Activated naive CD8-positive, alpha-beta T cell treated with anti-CD3 and anti-CD28 coated beads, Interleukin-2, amount 10 ng/mL, durations not matched to agents 7 days and 5 days (primary cell): Measurements from ENCODE around the gene ALDOC. TPM values are rescaled to one million over a fixed set of nuclear protein-coding genes. Genes with fewer than 3 reads are reported as not detected.

Experiments
- ATAC-seq: fragments of 150-1000 bp; cut with Tn5 transposase; one replicate; pipeline ENCODE4 v1.10.0; 2021; ENCODE audit warnings: low read depth, moderate library complexity
- POLR2A ChIA-PET: fragments of 350-600 bp; sonication (Branson Sonifier 250); formaldehyde crosslinking; loops from one replicate; lab custom pipeline; 2021; ENCODE audit warnings: antibody characterized with exemption; lab: Charles Lee
- DNase-seq: peaks from one replicate; pipeline ENCODE4 v3.0.0; 2021
- H3K27ac Mint-ChIP-seq: one replicate; pipeline ENCODE4 v1.8.0; 2022; ENCODE audit warnings: mild to moderate bottlenecking, mixed read lengths
- H3K27me3 Mint-ChIP-seq: one replicate; pipeline ENCODE4 v1.8.0; 2022; ENCODE audit warnings: mild to moderate bottlenecking, moderate library complexity, mixed read lengths
- H3K36me3 Mint-ChIP-seq: one replicate; pipeline ENCODE4 v1.8.0; 2021; ENCODE audit warnings: mild to moderate bottlenecking, mixed read lengths
- H3K4me1 Mint-ChIP-seq: one replicate; pipeline ENCODE4 v1.8.0; 2021; ENCODE audit warnings: mixed read lengths
- H3K4me3 Mint-ChIP-seq: one replicate; pipeline ENCODE4 v1.8.0; 2022; ENCODE audit warnings: mild to moderate bottlenecking, moderate library complexity, mixed read lengths
- H3K9me3 Mint-ChIP-seq: one replicate; pipeline ENCODE4 v1.8.0; 2021; ENCODE audit warnings: mixed read lengths
- total RNA-seq, 2 experiments: library from RNA; stranded (reverse); gene quantifications; one replicate each; pipeline ENCODE4 v1.2.3, GENCODE V29; 2021

ALDOC gene
- total RNA-seq, 2 experiments from 2014 or later = 142 to 154 TPM

DNA sequence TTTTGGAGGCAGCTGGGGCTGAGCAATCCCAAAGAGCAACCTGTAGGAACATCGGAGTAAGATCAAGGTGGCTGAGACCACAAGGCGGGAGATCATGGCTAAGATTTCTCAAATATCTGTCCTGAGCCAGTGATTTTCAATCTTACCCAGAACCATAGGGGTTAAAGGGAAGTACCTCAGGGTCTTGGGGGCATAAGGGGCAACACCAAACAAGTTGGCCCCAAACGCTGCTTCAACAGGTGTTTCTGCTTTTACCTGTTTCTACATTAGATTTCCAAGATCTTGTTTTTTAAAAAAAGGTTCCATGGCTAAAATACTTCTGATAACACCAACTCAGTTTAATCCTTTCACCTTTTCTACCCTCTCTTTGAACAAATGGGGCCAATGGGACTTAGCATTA is 21.7 kb downstream of the ALDOC start:
- DNase-seq (no peak), ATAC-seq (no peak)
- POLR2A ChIA-PET = interaction anchor here (0.6 to 1.2 kb wide), 2 partner anchors 14 to 90 kb away, joined by 3 to 4 read pairs; partner anchors contain the start of gene BLTP2
- Mint-ChIP-seq H3K4me1 (peaks cover 22% of the 10 kb centered on the region), H3K9me3 (no peaks in the 10 kb centered on the region), H3K36me3 (peaks cover 30% of the 10 kb centered on the region), H3K27me3 (no peaks in the 10 kb centered on the region), H3K27ac (no peak overlapping the region), H3K4me3 (no peak overlapping the region)

DNA sequence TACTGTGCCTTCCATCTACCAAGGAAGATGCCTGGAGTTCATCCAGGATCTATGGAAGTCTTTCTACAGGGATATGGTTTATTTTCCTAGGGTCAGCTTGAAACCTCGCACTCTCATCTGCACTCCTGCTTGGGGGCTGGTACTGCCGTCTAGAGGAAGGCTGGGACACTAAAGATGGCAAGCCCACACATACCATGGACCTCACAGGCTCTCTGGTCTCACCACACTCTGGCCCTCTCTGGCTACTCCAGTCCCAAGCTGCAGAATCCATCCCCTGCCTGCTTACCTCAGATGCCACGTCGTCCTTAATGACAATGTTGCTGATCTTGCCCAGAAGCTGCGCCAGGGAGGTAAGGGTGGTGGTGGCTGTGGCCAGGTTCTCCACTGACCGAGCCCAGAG is 22.1 kb downstream of the ALDOC start:
- POLR2A ChIA-PET = interaction anchor here (1.0 to 1.2 kb wide), 2 partner anchors 17 to 91 kb away, joined by 3 to 4 read pairs; partner anchors contain the start of genes BLTP2 and PIGS
- DNase-seq = no peak
- H3K4me3 Mint-ChIP-seq = no peak overlapping the region
- ATAC-seq = no peak
- H3K27ac Mint-ChIP-seq = no peak overlapping the region
- H3K4me1 Mint-ChIP-seq = peaks cover 27% of the 10 kb centered on the region
- H3K36me3 Mint-ChIP-seq = peaks cover 25% of the 10 kb centered on the region
- H3K9me3 Mint-ChIP-seq = no peaks in the 10 kb centered on the region
- no peaks in the 10 kb centered on the region for H3K27me3 Mint-ChIP-seq

GRCh38 chr17:28553000-28553505 is 23.6 kb downstream of the ALDOC start:
- Mint-ChIP-seq H3K4me1 (peaks cover 42% of the 10 kb centered on the region), H3K36me3 (peaks cover 19% of the 10 kb centered on the region), H3K4me3 (peak overlapping the region; percentile 81), H3K27me3 (no peaks in the 10 kb centered on the region), H3K27ac (no peak overlapping the region), H3K9me3 (no peaks in the 10 kb centered on the region)
- ATAC-seq (no peak), DNase-seq (no peak)
- POLR2A ChIA-PET = interaction anchor here (0.6 kb wide), 1 partner anchor 278 kb away, joined by 3 read pairs; no protein-coding TSS in a partner anchor

DNA sequence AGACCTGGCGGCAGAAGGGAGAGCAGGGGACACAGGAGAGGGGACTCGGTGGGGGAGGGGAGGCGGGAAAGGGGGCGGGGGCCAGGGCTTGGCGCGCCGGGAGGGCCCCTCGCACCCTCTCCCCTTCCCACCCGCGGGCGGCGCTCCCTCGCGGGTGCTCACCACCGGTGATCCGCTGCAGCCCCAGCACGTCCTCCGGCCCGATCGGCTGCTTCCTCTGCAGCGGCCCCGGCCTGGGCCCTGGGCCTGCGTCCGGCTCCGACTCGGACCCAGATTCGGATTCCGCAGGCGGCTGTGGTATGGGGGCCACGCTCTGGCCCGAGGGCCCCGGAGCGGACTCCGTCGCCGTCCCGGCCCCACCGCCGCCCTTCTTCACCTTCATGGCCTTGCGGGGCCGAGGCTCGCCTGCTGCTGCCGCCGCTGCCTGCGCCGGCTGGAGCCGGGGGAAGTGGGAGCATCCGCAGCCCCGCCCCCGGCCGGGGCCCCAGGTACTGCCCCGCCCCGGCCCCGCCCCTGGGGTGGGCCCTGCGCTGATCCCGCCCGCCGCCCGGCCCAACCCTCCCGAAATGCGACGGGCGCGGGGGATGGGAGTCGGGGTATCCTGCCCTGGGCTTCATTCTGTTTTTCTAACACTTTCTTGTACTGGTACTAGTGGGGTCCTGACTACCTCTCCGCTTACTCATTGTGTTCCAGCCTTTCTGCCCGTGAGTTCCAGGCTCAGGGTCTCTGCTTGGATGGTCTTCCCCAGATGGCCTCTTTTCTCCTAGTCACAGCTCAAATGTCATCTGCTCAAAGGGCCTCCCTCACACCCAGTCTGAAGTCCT is 24.3 kb downstream of the ALDOC start, which contains the start of gene UNC119:
UNC119 (minus strand) TSS at position 449 of the 824 bp plus-strand sequence; CDS start at position 382, 67 bp downstream.
- Mint-ChIP-seq H3K27me3 (no peaks in the 10 kb centered on the region), H3K9me3 (no peaks in the 10 kb centered on the region), H3K36me3 (peaks cover 19% of the 10 kb centered on the region), H3K4me3 (peak within 1 kb of the TSS; percentile 96), H3K4me1 (peaks cover 46% of the 10 kb centered on the region), H3K27ac (peak within 1 kb of the TSS; percentile 92)
- DNase-seq (peak; percentile 91), ATAC-seq (peak; percentile 60)
- POLR2A ChIA-PET = interaction anchor here (3.1 to 3.8 kb wide), 2 partner anchors 19 to 24 kb away, joined by 14 to 33 read pairs; partner anchors contain the start of genes ALDOC and PIGS

GRCh38 chr17:28551421-28552175 is 25.1 kb downstream of the ALDOC start:
- Mint-ChIP-seq H3K4me1 (peaks cover 46% of the 10 kb centered on the region), H3K9me3 (no peaks in the 10 kb centered on the region), H3K4me3 (peak overlapping the region; percentile 96), H3K36me3 (peaks cover 16% of the 10 kb centered on the region), H3K27me3 (no peaks in the 10 kb centered on the region), H3K27ac (peak overlapping the region; percentile 92)
- DNase-seq (no peak), ATAC-seq (no peak)
- POLR2A ChIA-PET = interaction anchor here (3.1 to 3.8 kb wide), 2 partner anchors 20 to 25 kb away, joined by 14 to 33 read pairs; partner anchors contain the start of genes ALDOC and PIGS

DNA sequence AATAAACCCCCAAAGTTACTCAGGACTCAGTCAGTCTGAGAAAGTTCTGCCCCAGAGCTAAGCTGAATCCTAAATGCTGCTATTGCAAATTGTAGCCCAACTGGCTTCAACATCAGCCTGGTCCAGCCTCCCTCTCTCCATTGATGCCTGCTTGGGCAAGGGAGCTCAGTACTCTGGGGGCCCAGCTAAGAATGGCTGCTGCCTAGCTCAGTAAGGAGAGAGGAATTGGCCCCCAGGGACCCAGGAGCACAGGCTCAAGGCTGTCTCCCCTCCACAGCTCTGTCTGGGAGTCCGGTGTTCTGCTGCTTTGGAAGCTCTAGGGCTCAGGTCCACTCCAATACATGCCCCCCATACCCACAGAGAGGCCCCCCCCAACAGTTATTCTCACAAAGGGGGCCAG is 25.8 kb downstream of the ALDOC start:
- POLR2A ChIA-PET = interaction anchor here (3.1 to 3.8 kb wide), 2 partner anchors 20 to 26 kb away, joined by 14 to 33 read pairs; partner anchors contain the start of genes ALDOC and PIGS
- H3K27me3 Mint-ChIP-seq = no peaks in the 10 kb centered on the region
- peak overlapping the region; percentile 96 for H3K4me3 Mint-ChIP-seq
- peaks cover 46% of the 10 kb centered on the region for H3K4me1 Mint-ChIP-seq
- DNase-seq = no peak
- ATAC-seq = no peak
- H3K27ac Mint-ChIP-seq = peak overlapping the region; percentile 92
- peaks cover 13% of the 10 kb centered on the region for H3K36me3 Mint-ChIP-seq
- H3K9me3 Mint-ChIP-seq = no peaks in the 10 kb centered on the region

GRCh38 chr17:28549236-28550132 is 27.2 kb downstream of the ALDOC start:
- POLR2A ChIA-PET = interaction anchor here (1.0 to 3.8 kb wide), 6 partner anchors 22 to 192 kb away, joined by 3 to 33 read pairs (median 4); partner anchors contain the start of genes ALDOC, PIGS and POLDIP2
- Mint-ChIP-seq H3K27ac (peak overlapping the region; percentile 92), H3K36me3 (peaks cover 10% of the 10 kb centered on the region), H3K4me3 (peak overlapping the region; percentile 96), H3K9me3 (no peaks in the 10 kb centered on the region), H3K27me3 (no peaks in the 10 kb centered on the region), H3K4me1 (peaks cover 47% of the 10 kb centered on the region)
- DNase-seq = peak; percentile 66
- peak; percentile 82 for ATAC-seq

- no peak for ATAC-seq
- Mint-ChIP-seq H3K4me3 (peak overlapping the region; percentile 96), H3K27ac (peak overlapping the region; percentile 92), H3K36me3 (peaks cover 2% of the 10 kb centered on the region), H3K27me3 (no peaks in the 10 kb centered on the region), H3K4me1 (peaks cover 47% of the 10 kb centered on the region), H3K9me3 (no peaks in the 10 kb centered on the region)
- DNase-seq = no peak
- POLR2A ChIA-PET = interaction anchor here (0.9 to 3.8 kb wide), 6 partner anchors 22 to 191 kb away, joined by 3 to 33 read pairs (median 3); partner anchors contain the start of genes ALDOC, PIGS and POLDIP2
These were observed 28.1 kb downstream of the ALDOC start for GRCh38 chr17:28548417-28549130.

- ATAC-seq (peak; percentile 28), DNase-seq (peak; percentile 73)
- Mint-ChIP-seq H3K36me3 (peaks cover 2% of the 10 kb centered on the region), H3K27me3 (no peaks in the 10 kb centered on the region), H3K4me3 (peak overlapping the region; percentile 46), H3K9me3 (no peaks in the 10 kb centered on the region), H3K4me1 (peaks cover 46% of the 10 kb centered on the region), H3K27ac (peak overlapping the region; percentile 92)
- POLR2A ChIA-PET = interaction anchor here (0.5 to 2.1 kb wide), 5 partner anchors 23 to 745 kb away, joined by 3 to 6 read pairs (median 3); partner anchors contain the start of genes ALDOC, IFT20, PIGS and TNFAIP1
These were observed 28.9 kb downstream of the ALDOC start for GRCh38 chr17:28547623-28548416.

DNA sequence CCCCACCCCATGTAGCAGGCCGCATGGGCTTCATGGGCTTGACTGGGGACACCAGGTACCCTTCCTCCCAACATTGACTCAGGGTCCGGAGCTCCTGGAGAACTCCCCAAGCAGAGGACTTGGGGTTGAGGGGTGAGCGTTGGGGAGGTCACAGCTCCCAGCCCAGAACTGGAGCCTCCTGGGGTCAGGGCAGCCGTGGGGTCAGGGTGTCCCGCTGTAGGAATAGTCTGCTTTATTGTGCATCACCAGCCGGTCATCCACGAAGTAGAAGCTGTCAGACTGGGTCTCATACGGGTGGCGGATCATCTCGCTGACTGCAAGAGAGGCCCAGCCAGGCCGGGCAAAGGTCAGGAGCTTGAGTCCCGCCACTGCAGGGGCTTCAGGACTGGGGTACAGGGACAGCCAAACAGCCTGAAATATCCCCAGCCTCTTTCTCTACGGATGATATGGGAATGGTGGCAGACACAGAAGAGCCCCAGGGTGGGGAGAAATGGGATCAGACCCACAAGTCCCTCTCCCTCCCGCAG is 29.5 kb downstream of the ALDOC start:
- H3K27ac Mint-ChIP-seq = peak overlapping the region; percentile 92
- DNase-seq = no peak
- H3K4me1 Mint-ChIP-seq = peaks cover 43% of the 10 kb centered on the region
- peaks cover 2% of the 10 kb centered on the region for H3K36me3 Mint-ChIP-seq
- ATAC-seq = no peak
- POLR2A ChIA-PET = interaction anchor here (0.5 to 2.1 kb wide), 4 partner anchors 24 to 745 kb away, joined by 3 to 6 read pairs (median 3); partner anchors contain the start of genes IFT20, PIGS and TNFAIP1
- peak overlapping the region; percentile 46 for H3K4me3 Mint-ChIP-seq
- H3K27me3 Mint-ChIP-seq = no peaks in the 10 kb centered on the region
- H3K9me3 Mint-ChIP-seq = no peaks in the 10 kb centered on the region
